BE2C (cell line): Measurements from ENCODE around the gene CRADD.

ENCODE experiments used
- DNase-seq: peaks from one replicate; pipeline ENCODE4 v3.0.0-alpha.2; 2020
- H3K27me3 ChIP-seq: fragments of 250-450 bp; sonication (Bioruptor Pico); 2 replicates; pipeline ENCODE4 v1.5.1; 2020; ENCODE audit warnings: mild to moderate bottlenecking
- H3K36me3 ChIP-seq: fragments of 250-450 bp; sonication (Bioruptor Pico); 2 replicates; pipeline ENCODE4 v1.5.1; 2020; ENCODE audit warnings: mild to moderate bottlenecking
- H3K4me1 ChIP-seq: fragments of 250-450 bp; sonication (Bioruptor Pico); 2 replicates; pipeline ENCODE4 v1.5.1; 2020
- H3K4me3 ChIP-seq: 2 replicates; pipeline ENCODE4 v1.5.1; 2011; ENCODE audit warnings: low read depth, low read length
- H3K9me3 ChIP-seq: fragments of 250-450 bp; sonication (Bioruptor Pico); 2 replicates; pipeline ENCODE4 v1.5.1; 2020
- CTCF ChIP-seq: IDR thresholded peaks from 2 replicates; pipeline ENCODE4 v1.5.1; 2012; ENCODE audit warnings: mild to moderate bottlenecking, low read depth, low read length

CRADD gene

GRCh38 chr12:93727911-93728310 lies 50.7 kb downstream of the CRADD start:
- Histone ChIP-seq H3K4me3 (no peak overlapping the region), H3K27me3 (no peaks in the 10 kb centered on the region), H3K9me3 (no peaks in the 10 kb centered on the region), H3K36me3 (no peaks in the 10 kb centered on the region), H3K4me1 (peaks cover 4% of the 10 kb centered on the region; the same call in 1 of the 2 replicates)
- DNase-seq: no peak
- no peak for TF ChIP-seq CTCF

- Histone ChIP-seq H3K9me3 (no peaks in the 10 kb centered on the region), H3K4me3 (no peak overlapping the region), H3K4me1 (peaks cover 4% of the 10 kb centered on the region; the same call in 1 of the 2 replicates), H3K27me3 (no peaks in the 10 kb centered on the region), H3K36me3 (no peaks in the 10 kb centered on the region)
- no peak for DNase-seq
- TF ChIP-seq CTCF: no peak
These were observed 52.8 kb downstream of the CRADD start for GRCh38 chr12:93729934-93730333.

GRCh38 chr12:93733358-93733757 lies 56.2 kb downstream of the CRADD start:
- Histone ChIP-seq H3K4me3 (no peak overlapping the region), H3K27me3 (no peaks in the 10 kb centered on the region), H3K9me3 (no peaks in the 10 kb centered on the region), H3K36me3 (no peaks in the 10 kb centered on the region), H3K4me1 (no peaks in the 10 kb centered on the region)
- no peak for DNase-seq
- TF ChIP-seq CTCF: no peak

- Histone ChIP-seq H3K27me3 (no peaks in the 10 kb centered on the region), H3K36me3 (no peaks in the 10 kb centered on the region)
- TF ChIP-seq CTCF: no peak
These were observed 56.8 kb downstream of the CRADD start for GRCh38 chr12:93733928-93734327.

GRCh38 chr12:93734784-93735183 lies 57.6 kb downstream of the CRADD start:
- no peaks in the 10 kb centered on the region for H3K9me3 ChIP-seq
- DNase-seq: no peak
- no peak overlapping the region for H3K4me3 ChIP-seq
- H3K36me3 ChIP-seq: no peaks in the 10 kb centered on the region
- H3K27me3 ChIP-seq: no peaks in the 10 kb centered on the region
- TF ChIP-seq CTCF: no peak
- no peaks in the 10 kb centered on the region for H3K4me1 ChIP-seq

More at GRCh38 chr12:93733928-93734327, 56.8 kb downstream of the CRADD start:
- Histone ChIP-seq H3K4me1 (no peaks in the 10 kb centered on the region), H3K4me3 (no peak overlapping the region), H3K9me3 (no peaks in the 10 kb centered on the region)
- DNase-seq: no peak

GRCh38 chr12:93736640-93737178 lies 59.5 kb downstream of the CRADD start:
- TF ChIP-seq CTCF: no peak
- H3K9me3 ChIP-seq: no peaks in the 10 kb centered on the region
- no peak overlapping the region for H3K4me3 ChIP-seq
- H3K4me1 ChIP-seq: 0 out of 2 replicates have a peak, but pooled peaks cover 4% of the 10 kb centered on the region
- DNase-seq: no peak
- no peaks in the 10 kb centered on the region for H3K36me3 ChIP-seq
- H3K27me3 ChIP-seq: no peaks in the 10 kb centered on the region
